Activated CD4-positive, alpha-beta T cell treated with anti-CD3 and anti-CD28 coated beads for 4 hours (primary cell): ENCODE results near the gene PLEKHF1.

Experiments used
- DNase-seq, 2 donors: peaks; one replicate each; pipeline ENCODE4 v3.0.0-alpha.2; 2020

PLEKHF1 gene

GRCh38 chr19:29680447-29680846 is 15.2 kb downstream of the PLEKHF1 start:
- peak; percentile 67 to 75 for DNase-seq

GRCh38 chr19:29680937-29681336 is 15.7 kb downstream of the PLEKHF1 start:
- no peak for DNase-seq

- DNase-seq = no peak
These were observed 16.4 kb downstream of the PLEKHF1 start for GRCh38 chr19:29681422-29682235.

- DNase-seq = no peak
These were observed 17.1 kb downstream of the PLEKHF1 start for GRCh38 chr19:29682236-29682895.

GRCh38 chr19:29683009-29683408 is 17.7 kb downstream of the PLEKHF1 start:
- DNase-seq = no peak

- DNase-seq = no peak
These were observed 20.1 kb downstream of the PLEKHF1 start for GRCh38 chr19:29685326-29685725.

GRCh38 chr19:29686285-29686805 is 21.1 kb downstream of the PLEKHF1 start:
- no peak for DNase-seq

- no peak for DNase-seq
These were observed 22.1 kb downstream of the PLEKHF1 start for GRCh38 chr19:29687244-29687896.

- DNase-seq = no peak
These were observed 22.9 kb downstream of the PLEKHF1 start for GRCh38 chr19:29687897-29688728.

- peak; percentile 63 to 65 for DNase-seq
These were observed 25.6 kb downstream of the PLEKHF1 start for GRCh38 chr19:29690842-29691241.

- no peak for DNase-seq
These were observed 28.9 kb downstream of the PLEKHF1 start for GRCh38 chr19:29694161-29694560.

- peak; percentile 79 to 82 for DNase-seq
These were observed 29.7 kb downstream of the PLEKHF1 start for GRCh38 chr19:29694669-29695627.

- DNase-seq = no peak
These were observed 30.7 kb downstream of the PLEKHF1 start for GRCh38 chr19:29695765-29696564.

- DNase-seq = no peak
These were observed 31.2 kb downstream of the PLEKHF1 start for GRCh38 chr19:29696565-29696846.

GRCh38 chr19:29697523-29698261 is 32.4 kb downstream of the PLEKHF1 start:
- DNase-seq = no peak

GRCh38 chr19:29699861-29700260 is 34.6 kb downstream of the PLEKHF1 start:
- DNase-seq = no peak

- no peak for DNase-seq
These were observed 35.2 kb downstream of the PLEKHF1 start for GRCh38 chr19:29700498-29700897.

- DNase-seq = no peak
These were observed 37.1 kb downstream of the PLEKHF1 start for GRCh38 chr19:29702161-29702962.

- no peak for DNase-seq
These were observed 37.7 kb downstream of the PLEKHF1 start for GRCh38 chr19:29702963-29703320.
